ENCODE data around the gene EPHB1.

- no peak for TF ChIP-seq CTCF (IDR thresholded peaks at IDR 0.05)
- no peak for TF ChIP-seq POLR2A (IDR thresholded peaks at IDR 0.05)
Measured at GRCh38 chr3:135007607-135008006, 212.5 kb downstream of the EPHB1 start.
